CD4-positive, alpha-beta T cell treated with Interleukin-12 subunit alpha and Interleukin-12 subunit beta, for 1 hour (primary cell): ENCODE results near the gene GRK2.

Experiments used
- DNase-seq: peaks from one replicate; pipeline ENCODE4 v3.0.0-alpha.2; 2020

GRK2 gene

DNA sequence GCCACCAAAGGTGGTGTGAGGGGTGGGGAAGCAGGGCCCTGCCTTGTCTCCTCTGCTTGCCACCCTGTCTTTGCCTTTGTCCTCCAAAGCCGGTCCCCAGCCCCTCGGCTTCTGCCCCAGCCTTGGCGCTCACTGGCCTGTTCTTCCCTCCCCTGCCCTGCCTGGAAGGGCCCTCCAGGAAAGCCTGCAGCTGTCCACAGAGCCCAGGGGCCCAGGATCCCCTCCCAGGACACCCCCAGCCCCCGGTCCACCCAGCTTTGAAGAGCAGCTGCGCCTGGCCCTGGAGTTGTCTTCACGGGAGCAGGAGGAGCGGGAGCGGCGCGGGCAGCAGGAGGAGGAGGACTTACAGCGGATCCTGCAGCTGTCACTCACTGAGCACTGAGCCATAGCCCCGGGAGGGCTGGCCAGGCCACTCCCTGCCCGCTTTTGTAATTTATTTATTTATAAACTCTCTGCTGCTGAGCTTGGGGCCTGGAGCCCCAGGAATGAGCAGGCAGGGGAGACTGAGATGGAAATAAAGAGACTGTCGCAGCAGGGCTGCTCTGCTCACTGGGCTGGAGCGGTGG, 35.8 kb downstream of the GRK2 start:
- DNase-seq: no peak

DNA sequence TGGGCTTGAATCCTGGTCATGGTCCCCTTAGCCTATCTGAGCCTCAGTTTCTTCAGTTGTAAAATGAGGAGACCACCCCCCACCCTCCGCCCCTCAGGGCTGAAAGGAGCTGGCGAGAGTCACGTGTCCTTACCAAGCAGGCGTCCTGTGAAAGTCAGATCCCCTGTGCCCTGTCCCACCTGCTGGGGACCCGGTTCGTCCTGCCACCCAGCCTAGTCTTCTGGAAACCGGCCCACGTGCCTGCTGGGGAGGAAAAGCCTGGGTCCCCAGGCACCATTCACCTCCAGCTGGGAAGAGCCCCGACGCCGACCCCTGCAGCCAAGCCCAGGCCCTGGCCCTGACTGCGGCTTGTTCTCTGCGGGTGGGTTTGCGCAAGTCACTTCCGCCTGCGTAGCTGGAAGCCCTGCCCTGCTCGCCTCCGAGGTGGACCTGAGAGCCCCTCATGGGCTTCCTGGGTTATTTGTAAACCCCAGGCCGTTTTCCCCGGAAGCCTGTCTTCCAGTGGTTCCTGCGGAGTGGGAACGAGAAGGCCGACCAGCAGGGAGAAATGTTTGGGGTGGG, 36.4 kb downstream of the GRK2 start:
- DNase-seq: no peak

DNA sequence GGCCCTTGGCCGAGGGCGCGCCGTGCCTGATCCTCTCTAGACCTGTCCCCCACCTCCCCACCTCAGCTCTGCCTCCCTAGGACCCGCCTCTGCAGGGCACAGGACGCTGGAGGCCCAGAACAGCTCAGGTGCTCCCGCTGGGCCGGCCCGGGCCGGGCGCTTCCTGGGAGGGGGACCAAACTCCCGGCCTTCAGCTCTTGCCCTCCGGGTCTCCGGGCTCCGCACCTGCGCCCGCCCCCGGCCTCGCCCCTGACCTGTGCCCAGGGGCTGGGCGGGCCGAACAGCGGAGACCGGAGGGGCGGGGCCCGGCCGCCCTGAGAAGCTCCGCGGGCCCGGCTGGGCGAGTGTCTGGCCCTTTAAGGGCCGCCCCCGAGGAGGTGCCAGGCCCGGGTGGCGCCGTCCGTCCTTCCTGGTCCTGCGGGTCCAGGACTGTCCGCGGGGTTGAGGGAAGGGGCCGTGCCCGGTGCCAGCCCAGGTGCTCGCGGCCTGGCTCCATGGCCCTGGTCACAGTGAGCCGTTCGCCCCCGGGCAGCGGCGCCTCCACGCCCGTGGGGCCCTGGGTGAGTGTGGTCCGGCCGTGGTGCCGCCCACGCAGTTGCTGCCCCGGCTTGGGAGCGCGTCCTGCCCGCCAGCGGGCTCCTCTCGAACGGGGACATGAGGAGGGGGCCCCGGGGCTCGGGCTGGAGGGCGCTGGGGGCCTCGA, 37.0 kb downstream of the GRK2 start, which contains the start of gene SSH3:
Gene SSH3 (plus strand): TSS at position 399 of the 703 bp plus-strand sequence. CDS start 96 bp downstream, at position 495.
- DNase-seq: peak; percentile 51

DNA sequence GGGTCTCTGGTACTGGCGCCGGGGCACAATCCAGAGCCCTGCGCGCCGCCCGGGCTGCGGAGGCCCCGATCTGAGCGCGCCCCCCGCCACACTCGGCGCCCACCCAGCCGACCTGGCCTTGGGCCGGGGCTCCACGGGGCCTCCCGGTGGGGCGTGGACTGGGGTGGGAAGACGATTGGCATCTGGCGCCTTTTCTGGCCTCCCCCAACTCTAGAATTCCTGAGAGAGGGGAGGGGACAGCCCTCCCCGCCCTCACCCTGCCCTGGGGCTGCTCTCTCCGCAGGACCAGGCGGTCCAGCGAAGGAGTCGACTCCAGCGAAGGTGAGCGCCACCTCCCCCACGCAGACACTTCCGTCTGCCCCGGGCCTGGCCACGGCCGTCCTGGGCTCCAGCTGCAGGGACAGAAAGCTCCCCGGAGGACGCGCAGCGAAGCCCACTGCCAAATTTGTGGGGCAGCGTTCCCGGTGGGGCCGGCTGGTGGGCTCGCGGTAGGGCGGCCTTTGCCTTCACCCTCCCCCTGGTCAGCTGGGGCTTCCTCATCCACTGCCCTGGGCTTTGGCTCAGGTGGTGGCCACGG, 37.6 kb downstream of the GRK2 start:
- no peak for DNase-seq

DNA sequence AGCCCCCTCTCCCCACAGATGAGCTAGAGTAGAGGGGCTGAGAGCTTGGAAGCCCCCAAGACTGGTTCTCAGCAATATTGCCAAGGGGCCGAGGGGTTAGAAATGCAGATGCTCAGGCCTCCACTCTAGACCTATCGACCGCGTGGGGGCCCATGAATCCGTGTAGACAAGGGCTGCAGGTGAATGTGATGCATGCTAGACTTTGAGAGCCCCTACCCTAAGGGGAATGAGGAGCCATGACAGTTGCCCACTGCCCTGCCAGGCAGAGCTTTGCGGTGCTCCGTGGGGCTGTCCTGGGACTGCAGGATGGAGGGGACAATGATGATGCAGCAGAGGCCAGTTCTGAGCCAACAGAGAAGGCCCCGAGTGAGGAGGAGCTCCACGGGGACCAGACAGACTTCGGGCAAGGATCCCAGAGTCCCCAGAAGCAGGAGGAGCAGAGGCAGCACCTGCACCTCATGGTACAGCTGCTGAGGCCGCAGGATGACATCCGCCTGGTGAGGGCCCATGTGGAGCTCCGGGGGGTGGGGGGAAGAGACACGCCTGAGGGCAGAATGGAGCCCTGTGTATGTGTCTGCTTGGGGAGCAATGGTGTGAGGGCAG, 38.3 kb downstream of the GRK2 start:
- no peak for DNase-seq

DNA sequence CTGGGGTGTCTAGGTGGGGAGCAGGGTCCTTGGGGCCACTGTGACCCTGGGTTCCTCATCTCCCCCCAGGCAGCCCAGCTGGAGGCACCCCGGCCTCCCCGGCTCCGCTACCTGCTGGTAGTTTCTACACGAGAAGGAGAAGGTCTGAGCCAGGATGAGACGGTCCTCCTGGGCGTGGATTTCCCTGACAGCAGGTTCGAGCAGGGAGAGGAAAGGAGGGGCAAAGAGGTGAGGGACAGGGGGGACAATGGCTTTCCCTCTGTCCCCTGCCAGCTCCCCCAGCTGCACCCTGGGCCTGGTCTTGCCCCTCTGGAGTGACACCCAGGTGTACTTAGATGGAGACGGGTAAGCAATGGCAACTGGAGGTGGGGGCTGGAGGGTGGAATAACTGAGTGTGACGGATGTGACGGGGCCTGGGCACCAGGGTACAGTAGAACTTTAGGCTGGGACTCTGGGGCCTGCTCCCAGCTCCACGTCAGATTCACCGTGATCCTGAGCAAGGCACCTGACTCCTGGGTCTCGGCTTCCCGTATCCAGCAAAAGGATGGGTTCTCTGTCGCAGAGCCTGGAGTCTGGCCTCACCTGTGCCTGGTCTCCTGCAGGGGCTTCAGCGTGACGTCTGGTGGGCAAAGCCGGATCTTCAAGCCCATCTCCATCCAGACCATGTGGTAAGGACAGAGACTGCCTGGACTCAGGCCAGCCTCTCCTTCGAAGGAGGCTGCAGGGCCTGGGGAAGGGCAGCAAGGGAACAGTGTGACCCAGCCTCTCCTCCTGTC, 40.7 kb downstream of the GRK2 start:
- no peak for DNase-seq

DNA sequence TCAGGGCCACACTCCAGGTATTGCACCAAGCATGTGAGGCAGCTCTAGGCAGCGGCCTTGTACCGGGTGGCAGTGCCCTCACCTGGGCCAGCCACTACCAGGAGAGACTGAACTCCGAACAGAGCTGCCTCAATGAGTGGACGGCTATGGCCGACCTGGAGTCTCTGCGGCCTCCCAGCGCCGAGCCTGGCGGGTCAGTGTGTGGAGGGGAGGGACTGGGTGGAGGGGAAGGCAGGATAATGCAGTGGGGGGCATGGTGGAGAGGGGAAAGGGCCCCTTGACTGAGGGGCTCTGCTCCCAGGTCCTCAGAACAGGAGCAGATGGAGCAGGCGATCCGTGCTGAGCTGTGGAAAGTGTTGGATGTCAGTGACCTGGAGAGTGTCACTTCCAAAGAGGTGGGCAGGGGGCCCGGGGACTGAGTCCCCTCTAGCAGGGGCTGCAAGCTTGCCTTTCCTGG, 41.3 kb downstream of the GRK2 start:
- no peak for DNase-seq

DNA sequence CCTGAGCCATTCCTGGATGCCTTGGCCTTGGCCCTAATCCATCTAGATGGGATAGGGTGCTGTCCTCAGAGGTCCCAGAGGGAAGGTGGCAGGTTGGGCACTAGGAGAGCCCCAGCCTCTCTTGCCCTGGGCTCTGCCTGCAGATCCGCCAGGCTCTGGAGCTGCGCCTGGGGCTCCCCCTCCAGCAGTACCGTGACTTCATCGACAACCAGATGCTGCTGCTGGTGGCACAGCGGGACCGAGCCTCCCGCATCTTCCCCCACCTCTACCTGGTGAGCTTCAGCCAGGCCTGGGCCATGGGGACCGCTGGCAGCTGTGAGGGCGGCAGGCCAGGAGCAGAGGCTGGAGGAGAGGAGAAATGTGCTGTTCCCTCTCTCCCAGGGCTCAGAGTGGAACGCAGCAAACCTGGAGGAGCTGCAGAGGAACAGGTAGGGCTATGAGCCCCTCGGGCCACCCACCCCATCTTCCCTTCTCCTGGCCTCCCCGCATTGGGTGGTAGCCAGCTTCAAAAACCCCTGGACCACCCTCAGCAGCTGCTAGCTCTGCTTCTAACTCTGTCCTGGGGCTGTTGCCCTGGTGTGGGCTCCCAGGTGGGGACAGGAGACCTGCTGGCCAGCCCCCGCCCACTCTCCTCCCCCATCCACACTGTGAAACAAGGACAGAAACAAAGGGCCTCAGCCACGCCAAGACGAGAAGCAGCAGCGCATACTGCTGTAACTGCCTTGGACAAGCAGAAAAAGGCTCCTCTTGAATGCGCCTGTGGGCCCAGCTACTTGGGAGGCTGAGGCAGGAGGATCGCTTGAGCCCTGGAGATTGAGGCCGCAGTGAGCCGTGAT, 42.0 kb downstream of the GRK2 start:
- no peak for DNase-seq

DNA sequence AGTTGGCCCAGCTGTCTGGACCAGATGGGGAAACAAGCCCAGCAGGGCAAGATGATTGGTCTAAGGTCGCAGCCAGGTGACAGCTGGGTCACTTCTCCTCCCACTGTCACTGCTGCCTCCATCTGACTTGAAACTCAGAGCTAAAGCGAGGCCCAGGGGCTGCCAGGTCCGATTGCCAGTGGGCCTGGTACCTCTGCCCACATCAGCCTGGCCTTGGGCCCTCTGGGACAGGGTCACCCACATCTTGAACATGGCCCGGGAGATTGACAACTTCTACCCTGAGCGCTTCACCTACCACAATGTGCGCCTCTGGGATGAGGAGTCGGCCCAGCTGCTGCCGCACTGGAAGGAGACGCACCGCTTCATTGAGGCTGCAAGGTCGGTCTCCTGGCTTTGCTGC, 42.9 kb downstream of the GRK2 start:
- no peak for DNase-seq

DNA sequence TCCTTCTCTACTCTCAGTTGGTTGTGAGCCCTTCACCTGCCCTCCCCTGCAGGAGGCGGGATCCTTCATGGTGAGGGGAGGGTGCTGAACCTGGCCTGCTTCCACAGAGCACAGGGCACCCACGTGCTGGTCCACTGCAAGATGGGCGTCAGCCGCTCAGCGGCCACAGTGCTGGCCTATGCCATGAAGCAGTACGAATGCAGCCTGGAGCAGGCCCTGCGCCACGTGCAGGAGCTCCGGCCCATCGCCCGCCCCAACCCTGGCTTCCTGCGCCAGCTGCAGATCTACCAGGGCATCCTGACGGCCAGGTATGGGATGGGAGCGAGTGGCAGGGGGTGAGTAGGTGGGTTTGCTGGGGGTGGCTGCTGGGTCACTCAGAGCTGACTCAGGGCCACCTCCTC, 43.4 kb downstream of the GRK2 start:
- DNase-seq: no peak

DNA sequence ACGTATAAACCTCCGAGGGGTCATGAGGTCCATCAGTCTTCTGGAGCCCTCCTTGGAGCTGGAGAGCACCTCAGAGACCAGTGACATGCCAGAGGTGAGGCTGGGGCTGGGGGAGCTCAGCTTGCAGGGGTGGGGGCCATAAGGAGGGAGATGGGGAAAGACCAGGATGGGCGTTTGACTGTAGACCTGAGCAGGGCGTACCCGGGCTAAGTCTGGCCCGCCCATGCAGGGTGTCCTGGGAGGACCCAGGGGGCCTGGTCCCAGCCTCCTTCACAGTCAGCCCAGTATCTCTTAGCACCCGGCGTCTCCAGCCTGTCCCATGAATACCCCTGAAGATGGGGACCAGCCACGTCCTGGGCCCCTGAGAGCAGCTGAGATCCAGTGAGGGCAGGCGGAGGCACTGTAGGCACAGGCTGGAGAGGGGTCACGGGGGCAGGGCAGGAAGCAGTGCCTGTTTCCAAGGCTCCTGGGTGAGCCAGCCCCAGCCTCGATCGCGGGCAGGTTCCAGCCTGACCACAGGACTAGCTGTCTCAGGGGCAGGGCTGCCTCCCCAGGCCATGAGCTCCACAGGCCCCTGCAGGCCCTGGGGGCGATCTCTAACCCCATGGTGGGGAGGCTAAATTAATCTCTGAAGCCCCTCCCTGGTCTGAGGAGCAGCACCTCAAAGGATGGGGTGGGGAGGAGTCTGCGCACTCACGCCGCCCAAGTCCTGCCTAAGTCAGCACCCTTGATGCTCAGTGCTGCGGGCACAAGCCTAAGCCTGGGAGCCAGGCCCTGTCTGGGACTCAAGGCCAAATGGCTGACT, 44.2 kb downstream of the GRK2 start:
- DNase-seq: no peak

DNA sequence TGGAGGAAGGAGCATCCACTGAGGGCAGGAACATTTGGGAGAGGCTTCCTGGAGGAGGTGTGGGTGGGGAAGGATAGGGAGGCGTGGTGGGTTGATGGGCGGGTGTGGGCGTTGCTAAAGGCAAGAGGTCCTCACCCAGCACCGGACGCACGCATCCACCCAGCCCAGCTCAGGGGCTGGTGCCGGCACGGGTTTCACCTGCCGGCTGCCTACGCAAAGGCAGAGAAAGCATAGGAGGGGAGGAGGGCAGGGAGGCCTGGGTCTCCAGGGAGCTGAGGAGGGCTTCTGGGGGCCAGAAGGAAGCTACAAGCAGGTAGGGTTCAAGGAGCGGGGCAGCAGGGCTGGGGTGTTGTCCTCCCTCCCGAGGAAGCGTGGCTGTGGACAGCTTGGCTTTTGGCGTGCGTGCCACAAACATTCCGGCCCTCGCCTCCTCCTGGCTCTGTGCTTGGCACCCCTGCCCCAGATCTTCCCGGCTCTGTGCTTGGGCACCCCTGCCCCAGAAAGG, 44.8 kb downstream of the GRK2 start:
- no peak for DNase-seq

DNA sequence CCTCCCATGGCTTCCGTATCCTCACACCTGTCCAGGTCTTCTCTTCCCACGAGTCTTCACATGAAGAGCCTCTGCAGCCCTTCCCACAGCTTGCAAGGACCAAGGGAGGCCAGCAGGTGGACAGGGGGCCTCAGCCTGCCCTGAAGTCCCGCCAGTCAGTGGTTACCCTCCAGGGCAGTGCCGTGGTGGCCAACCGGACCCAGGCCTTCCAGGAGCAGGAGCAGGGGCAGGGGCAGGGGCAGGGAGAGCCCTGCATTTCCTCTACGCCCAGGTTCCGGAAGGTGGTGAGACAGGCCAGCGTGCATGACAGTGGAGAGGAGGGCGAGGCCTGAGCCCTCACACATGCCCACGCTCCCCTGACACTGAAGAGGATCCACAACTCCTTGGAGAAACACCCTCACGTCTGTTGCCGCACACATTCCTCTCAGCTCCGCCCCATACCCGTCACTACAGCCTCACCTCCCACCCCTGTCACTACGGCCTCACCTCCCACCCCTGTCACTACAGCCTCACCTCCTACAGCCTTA, 45.3 kb downstream of the GRK2 start:
- DNase-seq: peak; percentile 27

DNA sequence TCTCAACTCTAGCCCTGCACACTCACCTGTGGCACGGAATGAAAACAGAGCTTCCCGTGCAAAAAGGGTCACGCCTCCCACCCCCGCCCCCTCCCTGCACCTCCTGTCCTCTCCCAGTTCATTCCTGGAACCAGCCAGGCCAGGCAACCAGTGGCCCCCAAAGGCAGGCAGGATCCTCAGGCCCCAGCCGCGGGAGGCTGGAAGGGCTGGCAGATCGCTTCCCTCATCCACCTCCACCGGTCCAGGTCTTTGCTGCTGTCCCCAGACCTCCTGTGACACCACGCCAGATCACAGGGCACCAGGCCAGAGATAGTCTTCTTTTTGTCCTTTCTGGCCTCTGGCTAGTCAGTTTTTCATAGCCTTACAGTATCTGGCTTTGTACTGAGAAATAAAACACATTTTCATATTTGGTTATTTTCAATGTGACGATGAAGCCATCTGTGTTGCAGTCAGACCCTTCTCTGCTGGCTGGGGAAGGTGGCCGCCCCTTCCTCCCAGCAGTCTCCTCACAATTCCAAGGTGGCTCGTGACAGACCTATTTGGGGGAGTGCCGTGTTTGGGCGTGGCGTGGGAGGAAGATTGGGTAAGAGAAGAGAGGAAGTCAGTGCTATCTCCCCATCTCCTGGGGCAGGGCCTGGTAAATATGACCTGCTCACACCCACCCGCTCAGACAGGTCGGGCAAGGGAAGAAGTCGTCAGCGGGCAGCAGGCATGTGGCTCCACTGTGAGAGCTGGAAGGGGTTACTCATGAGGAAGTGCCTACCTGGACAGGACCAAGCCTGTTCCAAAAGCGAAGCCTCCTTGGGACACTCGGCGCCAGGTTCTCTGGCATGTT, 46.1 kb downstream of the GRK2 start:
- DNase-seq: peak; percentile 58

DNA sequence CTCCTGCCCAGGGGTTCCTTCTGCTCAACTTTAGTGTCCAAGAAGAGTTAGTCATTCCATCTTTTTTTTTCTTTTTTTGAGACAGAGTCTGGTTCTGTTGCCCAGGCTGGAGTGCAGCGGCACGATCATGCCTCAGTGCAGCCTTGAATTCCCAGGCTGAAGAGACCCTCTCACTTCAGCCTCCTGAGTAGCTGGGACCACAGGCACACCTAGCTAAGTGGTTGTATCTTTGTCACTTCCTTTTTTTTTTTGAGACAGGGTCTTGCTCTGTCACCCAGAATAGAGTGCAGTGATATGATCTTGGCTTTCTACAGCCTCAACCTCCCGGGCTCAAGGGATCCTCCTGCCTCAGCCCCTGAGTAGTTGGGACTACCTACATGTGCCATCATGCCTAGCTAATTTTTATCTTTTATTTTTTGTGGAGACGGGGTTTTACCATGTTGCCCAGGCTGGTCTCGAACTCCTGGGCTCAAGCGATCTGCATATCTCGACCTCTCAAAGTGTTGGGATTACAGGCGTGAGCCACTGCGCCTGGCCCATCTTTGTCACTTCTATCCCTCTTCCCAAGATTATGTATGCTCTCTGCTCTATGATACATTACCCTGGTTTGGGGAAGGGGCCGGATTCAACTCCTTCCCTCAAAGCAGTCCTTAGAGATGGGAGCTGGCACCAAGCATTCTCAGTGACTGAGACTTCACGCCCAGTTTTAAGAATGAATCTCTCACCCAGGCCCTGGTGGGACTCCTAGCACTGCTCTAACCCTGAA, 47.0 kb downstream of the GRK2 start:
- DNase-seq: no peak

DNA sequence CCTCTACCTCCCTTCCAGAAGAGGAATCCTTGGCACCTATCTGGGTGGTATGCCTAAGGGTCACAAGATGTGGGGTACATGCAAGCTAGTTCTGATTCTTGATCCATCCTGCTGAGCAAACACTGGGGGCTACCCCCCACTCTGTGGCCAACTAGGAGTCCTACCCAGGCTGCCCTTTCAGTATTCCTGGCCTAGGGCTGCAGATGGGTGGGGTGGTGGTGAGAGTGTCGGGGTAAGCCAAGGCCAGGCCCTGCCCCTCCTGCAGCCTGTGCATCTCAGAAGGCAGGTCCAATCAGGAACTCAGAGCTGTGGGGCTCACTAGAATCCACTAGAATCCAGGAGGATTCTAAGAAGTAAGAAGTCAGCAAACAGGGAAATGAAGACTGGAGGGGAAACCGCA, 47.9 kb downstream of the GRK2 start:
- DNase-seq: no peak

DNA sequence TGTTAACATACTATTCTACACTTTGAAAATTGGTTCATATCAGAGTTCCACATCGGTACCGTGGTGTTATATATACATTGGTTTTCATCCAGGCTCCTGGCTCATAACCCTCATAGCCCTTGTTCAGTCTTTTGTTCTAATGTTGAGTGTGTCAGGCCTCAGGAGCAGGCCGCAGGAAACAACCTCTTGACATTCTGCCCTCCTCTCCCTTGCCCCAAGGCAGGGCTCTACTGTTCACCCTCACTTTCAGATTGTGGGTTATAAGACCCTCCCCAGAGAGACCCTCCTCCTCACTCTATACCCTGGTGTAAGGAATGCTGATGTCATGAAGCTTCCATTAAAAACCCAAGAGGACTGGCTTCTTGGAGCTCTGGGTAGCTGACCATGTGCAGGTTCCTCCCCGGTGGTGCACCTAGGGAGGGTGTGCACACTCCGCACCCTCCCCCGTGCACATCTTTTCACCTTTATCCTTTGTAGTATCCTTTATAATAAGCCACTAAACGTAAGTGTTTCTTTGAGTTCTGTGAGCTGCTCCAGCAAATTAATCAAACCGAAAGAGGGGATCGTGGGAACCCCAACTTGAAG, 49.1 kb downstream of the GRK2 start:
- DNase-seq: no peak

DNA sequence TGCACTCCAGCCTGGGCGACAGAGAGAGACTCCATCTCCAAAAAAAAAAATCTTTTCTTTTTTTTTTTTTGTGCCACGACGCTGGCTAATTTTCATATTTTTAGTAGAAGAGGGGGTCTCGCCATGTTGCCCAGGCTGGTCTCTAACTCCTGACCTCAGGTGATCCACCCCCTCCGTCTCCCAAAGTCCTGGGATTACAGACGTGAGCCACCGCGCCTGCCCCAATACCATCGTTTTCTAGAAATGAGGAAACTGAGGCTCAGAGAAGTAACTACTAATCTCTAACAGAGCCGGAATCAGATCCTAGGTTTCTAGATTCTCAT, 50.6 kb downstream of the GRK2 start:
- no peak for DNase-seq
